ENCODE measurements around the gene CLEC3B. TPM values are rescaled to one million over a fixed set of nuclear protein-coding genes. Genes with fewer than 3 reads are reported as not detected.

The CLEC3B gene
- total and polyA plus RNA-seq, 9 donors: 2.9 to 63.5 (median 12.2) TPM

- Histone ChIP-seq H3K9me3 (no peaks in the 10 kb centered on the region), H3K4me3 (no peak overlapping the region), H3K36me3 (no peaks in the 10 kb centered on the region), H3K27ac (no peak overlapping the region), H3K27me3 (no peaks in the 10 kb centered on the region), H3K4me1 (ENCODE audit: insufficient read depth) (peaks cover 6% of the 10 kb centered on the region)
- no peak for DNase-seq
- TF ChIP-seq CTCF (IDR thresholded peaks at IDR 0.05) (no peak), POLR2A (IDR thresholded peaks at IDR 0.05) (no peak), EP300 (IDR thresholded peaks at IDR 0.05) (no peak)
- WGBS, 3 donors: 93 to 97% (median 93%) methylated on average over 8 of the region's 8 CpGs
- intact Hi-C loops (cut with DNase I): no loop called here
These were observed 37.0 kb upstream of the CLEC3B start for GRCh38 chr3:44989141-44989540.

- 67 to 82% (median 80%) methylated on average over 1 of the region's 1 CpG for WGBS, 3 donors
- no peak for TF ChIP-seq CTCF (IDR thresholded peaks at IDR 0.05)
- TF ChIP-seq POLR2A (IDR thresholded peaks at IDR 0.05): no peak
- no peak for TF ChIP-seq EP300 (IDR thresholded peaks at IDR 0.05)
- DNase-seq: no peak
- Histone ChIP-seq H3K4me1 (ENCODE audit: insufficient read depth) (peaks cover 6% of the 10 kb centered on the region), H3K9me3 (no peaks in the 10 kb centered on the region), H3K36me3 (no peaks in the 10 kb centered on the region), H3K27ac (no peak overlapping the region), H3K4me3 (no peak overlapping the region), H3K27me3 (no peaks in the 10 kb centered on the region)
- intact Hi-C loops (cut with DNase I): no loop called here
These were observed 36.3 kb upstream of the CLEC3B start for GRCh38 chr3:44989636-44990373.

GRCh38 chr3:44991326-44991725 lies 34.8 kb upstream of the CLEC3B start:
- Histone ChIP-seq H3K27me3 (no peaks in the 10 kb centered on the region), H3K27ac (no peak overlapping the region), H3K4me3 (no peak overlapping the region), H3K9me3 (no peaks in the 10 kb centered on the region), H3K36me3 (no peaks in the 10 kb centered on the region), H3K4me1 (ENCODE audit: insufficient read depth) (peaks cover 9% of the 10 kb centered on the region)
- intact Hi-C loops (cut with DNase I): no loop called here
- WGBS, 3 donors: 89 to 94% (median 93%) methylated on average over 1 of the region's 1 CpG
- TF ChIP-seq CTCF (IDR thresholded peaks at IDR 0.05): no peak
- DNase-seq: no peak

- no peaks in the 10 kb centered on the region for H3K36me3 ChIP-seq
- H3K27ac ChIP-seq: no peak overlapping the region
- no peaks in the 10 kb centered on the region for H3K9me3 ChIP-seq
- H3K4me3 ChIP-seq: no peak overlapping the region
- H3K4me1 ChIP-seq (ENCODE audit: insufficient read depth): peaks cover 7% of the 10 kb centered on the region
- DNase-seq: no peak
- H3K27me3 ChIP-seq: no peaks in the 10 kb centered on the region
- TF ChIP-seq POLR2A (IDR thresholded peaks at IDR 0.05) (no peak), CTCF (IDR thresholded peaks at IDR 0.05) (peak in 1 of 3 donors; percentile 23), EP300 (IDR thresholded peaks at IDR 0.05) (no peak)
- intact Hi-C loops (cut with DNase I): no loop called here
- WGBS, 3 donors: 67 to 80% (median 76%) methylated on average over 7 of the region's 7 CpGs
These were observed 33.3 kb upstream of the CLEC3B start for GRCh38 chr3:44992555-44993470.

Measured in ovary (tissue), 9 donors.